HG03565 (cell line): Measurements from ENCODE around the gene CENPP.
"Not testable (repeated sequence)": the region's sequence is repeated elsewhere in the genome, so short reads cannot be mapped to it uniquely, and the experiment has no call there.

ENCODE experiments used
- ATAC-seq: cut with Tn5 transposase; IDR thresholded peaks from one replicate; pipeline ENCODE4 v1.9.1; 2021; ENCODE audit warnings: mild to moderate bottlenecking, moderate library complexity; ENCODE audit not compliant: unreplicated experiment

CENPP gene

GRCh38 chr9:92611621-92612285, 286.0 kb downstream of the CENPP start:
- no peak for ATAC-seq

- ATAC-seq: no peak
Observed at GRCh38 chr9:92612292-92612691, 286.5 kb downstream of the CENPP start.

GRCh38 chr9:92612816-92613215, 287.1 kb downstream of the CENPP start:
- ATAC-seq: no peak

- ATAC-seq: no peak
Observed at GRCh38 chr9:92613268-92614122, 287.7 kb downstream of the CENPP start.

- no peak for ATAC-seq
Observed at GRCh38 chr9:92614123-92614510, 288.4 kb downstream of the CENPP start.

GRCh38 chr9:92614763-92615461, 289.2 kb downstream of the CENPP start:
- no peak for ATAC-seq

- ATAC-seq: no peak
Observed at GRCh38 chr9:92615790-92616189, 290.0 kb downstream of the CENPP start.

- ATAC-seq: no peak
Observed at GRCh38 chr9:92616199-92616641, 290.5 kb downstream of the CENPP start.

- ATAC-seq: no peak
Observed at GRCh38 chr9:92616655-92617111, 290.9 kb downstream of the CENPP start.

- ATAC-seq: no peak
Observed at GRCh38 chr9:92617195-92617813, 291.6 kb downstream of the CENPP start.

- ATAC-seq: no peak
Observed at GRCh38 chr9:92617951-92618510, 292.3 kb downstream of the CENPP start.

- no peak for ATAC-seq
Observed at GRCh38 chr9:92618633-92619225, 293.0 kb downstream of the CENPP start.

- ATAC-seq: no peak
Observed at GRCh38 chr9:92619601-92620300, 294.0 kb downstream of the CENPP start.

GRCh38 chr9:92620845-92621244, 295.1 kb downstream of the CENPP start:
- ATAC-seq: no peak

- ATAC-seq: not testable (repeated sequence)
Observed at GRCh38 chr9:92623936-92624335, 298.2 kb downstream of the CENPP start.

- ATAC-seq: no peak
Observed at GRCh38 chr9:92626484-92626883, 300.7 kb downstream of the CENPP start.

- no peak for ATAC-seq
Observed at GRCh38 chr9:92627651-92628050, 301.9 kb downstream of the CENPP start.

- ATAC-seq: no peak
Observed at GRCh38 chr9:92631452-92632343, 305.9 kb downstream of the CENPP start.

- ATAC-seq: no peak
Observed at GRCh38 chr9:92632641-92633040, 306.9 kb downstream of the CENPP start.
